DMS53 treated with DMSO at 0.1 percent for 48 hours (cell line): Measurements from ENCODE around the gene LRRC2.
"Not testable (repeated sequence)": the region's sequence is repeated elsewhere in the genome, so short reads cannot be mapped to it uniquely, and the experiment has no call there.

Experiments
- DNase-seq: peaks from one replicate; lab custom pipeline; 2025; ENCODE audit not compliant: unreplicated experiment; lab: John Stamatoyannopoulos, UW

Gene LRRC2

GRCh38 chr3:46501702-46502101 is 64.4 kb downstream of the LRRC2 start:
- no peak for DNase-seq

- no peak for DNase-seq
Measured at GRCh38 chr3:46500656-46501635, 65.2 kb downstream of the LRRC2 start.

GRCh38 chr3:46498916-46499519 is 67.1 kb downstream of the LRRC2 start:
- DNase-seq: no peak

DNA sequence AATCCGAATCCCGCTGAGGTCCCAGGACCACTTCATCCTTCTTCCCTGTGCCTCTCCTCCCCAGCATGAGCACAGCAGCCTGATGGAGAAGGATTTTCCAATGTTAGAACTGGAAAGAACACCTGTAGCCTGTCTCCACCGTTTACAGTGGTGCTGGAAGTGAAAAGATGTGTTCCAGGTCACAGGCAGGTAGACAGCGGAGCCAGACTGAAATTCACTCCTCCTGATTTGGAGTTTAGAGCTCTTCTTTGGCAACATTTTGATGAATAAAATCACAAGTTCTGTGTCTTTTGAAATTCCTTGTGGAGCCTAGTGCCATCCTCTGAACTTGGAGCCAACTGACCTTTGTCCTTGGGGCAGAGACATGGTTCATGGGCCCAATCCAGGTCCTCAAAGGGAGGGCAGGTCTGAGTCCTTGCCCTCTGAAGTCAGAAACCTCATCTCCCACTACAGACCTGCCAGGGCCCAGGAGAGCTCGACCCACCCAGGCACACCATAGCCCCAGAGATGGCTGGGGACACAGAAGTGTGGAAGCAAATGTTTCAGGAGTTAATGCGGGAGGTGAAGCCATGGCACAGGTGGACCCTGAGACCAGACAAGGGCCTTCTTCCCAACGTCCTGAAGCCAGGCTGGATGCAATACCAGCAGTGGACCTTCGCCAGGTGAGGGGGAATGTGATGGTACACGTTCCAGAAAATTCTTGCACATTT is 68.4 kb downstream of the LRRC2 start, which contains the start of gene RTP3:
Gene RTP3, plus strand, starts transcription at position 421 of the 710 bp plus-strand sequence. Its CDS starts 87 bp downstream, at position 508.
- no peak for DNase-seq

GRCh38 chr3:46496746-46497555 is 69.2 kb downstream of the LRRC2 start:
- no peak for DNase-seq

- no peak for DNase-seq
Measured at GRCh38 chr3:46495901-46496456, 70.1 kb downstream of the LRRC2 start.

DNA sequence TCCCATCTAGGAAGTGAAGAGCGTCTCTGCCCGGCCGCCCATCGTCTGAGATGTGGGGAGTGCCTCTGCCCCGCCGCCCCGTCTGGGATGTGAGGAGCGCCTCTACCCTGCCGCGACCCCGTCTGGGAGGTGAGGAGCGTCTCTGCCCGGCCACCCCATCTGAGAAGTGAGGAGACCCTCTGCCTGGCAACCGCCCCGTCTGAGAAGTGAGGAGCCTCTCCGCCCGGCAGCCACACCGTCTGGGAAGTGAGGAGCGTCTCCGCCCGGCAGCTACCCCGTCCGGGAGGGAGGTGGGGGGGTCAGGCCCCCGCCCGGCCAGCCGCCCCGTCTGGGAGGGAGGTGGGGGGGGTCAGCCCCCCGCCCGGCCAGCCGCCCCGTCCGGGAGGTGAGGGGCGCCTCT is 71.6 kb downstream of the LRRC2 start:
- not testable (repeated sequence) for DNase-seq

- DNase-seq: no peak
Measured at GRCh38 chr3:46492890-46493547, 73.1 kb downstream of the LRRC2 start.

GRCh38 chr3:46491089-46492070 is 74.7 kb downstream of the LRRC2 start:
- no peak for DNase-seq

DNA sequence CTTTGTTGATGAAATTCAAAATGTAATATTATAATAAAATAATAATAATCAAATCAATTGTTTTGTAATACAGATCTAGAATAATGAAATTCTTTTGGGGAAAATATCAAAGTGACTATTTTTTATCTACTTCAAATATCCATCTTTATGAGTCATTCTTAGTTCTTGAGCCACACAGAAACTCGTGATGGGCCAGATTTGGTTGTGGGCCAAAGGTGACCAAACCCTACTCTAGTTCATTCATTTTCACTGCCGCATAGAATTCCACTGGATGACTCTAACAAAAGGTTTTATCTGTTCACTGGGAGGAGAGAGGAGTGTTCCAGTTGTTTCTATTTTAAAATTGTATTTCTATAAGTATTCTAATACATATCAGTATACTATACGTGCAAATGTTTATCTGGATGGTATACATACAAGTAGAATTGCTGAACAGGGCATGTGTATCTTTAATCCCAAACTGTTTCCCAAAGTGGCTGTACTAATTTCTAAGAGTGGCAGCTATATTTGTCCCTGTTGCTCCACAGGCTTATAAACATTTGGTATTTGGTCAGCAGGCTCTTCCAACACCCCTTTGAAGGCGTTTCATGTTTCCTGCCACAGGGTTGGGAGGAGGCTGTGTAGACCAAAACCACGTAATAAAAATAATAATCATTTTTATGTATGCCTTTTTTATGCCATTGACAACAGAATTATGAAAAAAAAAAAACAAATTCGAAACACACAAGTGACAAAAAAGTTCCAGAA is 75.6 kb downstream of the LRRC2 start:
- no peak for DNase-seq

DNA sequence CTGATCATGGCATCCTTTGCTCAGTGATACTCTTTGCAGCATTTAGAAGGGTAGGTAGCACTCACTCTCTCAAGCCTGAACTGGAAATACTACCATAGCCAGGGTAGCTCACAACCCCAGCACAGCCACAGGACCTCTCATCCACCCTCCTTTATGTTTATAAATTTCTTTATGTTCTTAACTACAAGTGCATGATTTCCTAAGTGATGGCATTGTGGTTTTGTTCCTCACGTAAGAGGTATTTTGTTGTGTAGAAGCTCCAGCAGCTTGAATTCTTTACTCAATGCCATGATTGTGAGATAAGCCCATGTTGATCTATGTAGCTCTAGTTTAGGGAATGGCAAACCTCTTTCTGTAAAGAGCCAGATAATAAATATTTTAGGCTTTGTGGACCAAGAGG is 76.2 kb downstream of the LRRC2 start:
- DNase-seq: no peak

GRCh38 chr3:46489381-46489780 is 76.7 kb downstream of the LRRC2 start:
- no peak for DNase-seq

DNA sequence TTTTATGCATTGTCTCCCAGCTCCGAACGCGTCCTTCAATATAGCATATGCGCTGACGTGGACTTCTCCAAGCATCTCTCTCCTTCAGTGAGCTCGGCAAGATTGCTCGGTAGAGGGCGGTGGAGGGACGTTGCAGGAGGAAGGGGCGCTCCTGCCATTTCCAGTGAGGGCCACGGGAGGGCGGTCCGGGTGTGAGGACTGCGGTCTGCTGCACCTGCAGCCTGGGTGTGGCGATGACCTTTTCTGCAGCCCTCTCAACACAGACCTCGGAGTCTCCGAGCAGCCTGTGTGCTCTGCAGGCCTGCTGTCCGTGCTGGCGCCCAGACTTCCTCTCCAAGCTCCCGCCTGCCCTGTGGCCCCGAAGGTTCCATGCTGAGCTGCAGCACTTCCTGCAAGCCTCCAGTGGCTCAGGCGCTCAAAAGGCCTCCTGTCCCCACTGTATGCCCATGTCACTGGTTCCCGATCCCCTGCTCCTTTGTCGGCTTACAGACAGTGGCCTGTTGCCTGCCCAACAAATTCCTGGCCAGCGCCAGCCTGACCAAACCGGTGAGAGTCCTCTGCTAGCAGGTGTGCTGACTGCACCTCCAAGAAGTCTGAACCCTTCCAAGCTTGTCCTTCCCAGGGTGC is 77.3 kb downstream of the LRRC2 start:
- peak; percentile 46 for DNase-seq

GRCh38 chr3:46485779-46486175 is 80.3 kb downstream of the LRRC2 start:
- no peak for DNase-seq

DNA sequence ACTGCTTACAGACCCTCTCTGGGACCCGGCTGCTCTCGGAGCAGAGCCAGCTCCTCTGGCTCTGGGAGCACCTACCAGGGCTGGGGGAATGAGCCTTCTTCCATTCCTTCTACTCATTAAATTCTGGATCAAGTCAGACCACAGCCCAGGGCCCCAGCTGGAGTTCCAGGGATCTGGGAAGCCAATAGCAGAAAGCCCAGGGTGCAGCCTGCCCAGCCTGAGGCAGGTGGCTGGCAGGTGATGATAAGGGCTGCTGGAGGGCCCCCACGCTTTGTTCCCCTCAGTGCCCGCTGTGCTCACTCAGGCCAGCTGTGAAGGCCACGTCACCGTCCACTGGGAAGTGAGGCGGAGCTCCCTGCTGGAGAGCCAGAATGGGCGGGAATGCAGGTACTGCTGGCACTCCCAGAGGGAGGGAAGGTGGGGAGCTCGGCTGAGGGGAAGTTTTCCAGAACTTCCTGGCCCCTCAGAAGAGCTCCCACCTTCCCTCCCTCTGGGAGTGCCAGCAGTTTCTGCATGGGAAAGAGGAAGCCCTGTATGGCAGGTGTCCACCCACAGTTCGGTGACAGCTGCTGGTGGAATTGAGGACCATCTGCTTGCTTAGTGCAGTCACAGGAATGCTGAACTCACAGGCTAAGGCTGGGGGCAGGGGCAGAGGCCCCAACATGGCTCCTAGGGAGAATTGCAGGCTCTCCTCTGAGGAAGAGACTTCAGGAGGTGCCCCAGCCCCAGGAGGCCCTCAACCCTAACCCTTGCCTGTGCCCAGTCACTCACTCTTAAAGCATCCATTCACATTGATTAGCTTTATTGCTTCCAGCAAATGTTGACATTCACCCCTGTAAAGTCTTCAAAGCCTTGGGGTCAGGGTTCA is 81.0 kb downstream of the LRRC2 start:
- peak; percentile 64 for DNase-seq

GRCh38 chr3:46484388-46484787 is 81.7 kb downstream of the LRRC2 start:
- peak; percentile 4 for DNase-seq

- DNase-seq: no peak
Measured at GRCh38 chr3:46483825-46484224, 82.3 kb downstream of the LRRC2 start.
